Measurements from ENCODE around the gene LPCAT3.

GRCh38 chr12:6959058-6959804, 59.0 kb downstream of the LPCAT3 start:
- TF ChIP-seq POLR2A (IDR thresholded peaks at IDR 0.05) (no peak), CTCF (IDR thresholded peaks at IDR 0.05) (no peak)

All from stomach (tissue), 4 donors.